GM19324 (cell line): ENCODE results near the gene PRSS21.

Source experiments
- ATAC-seq: cut with Tn5 transposase; IDR thresholded peaks from one replicate; pipeline ENCODE4 v1.9.1; 2021; ENCODE audit warnings: mild to moderate bottlenecking, moderate library complexity; ENCODE audit not compliant: unreplicated experiment, low FRiP score

The PRSS21 gene

DNA sequence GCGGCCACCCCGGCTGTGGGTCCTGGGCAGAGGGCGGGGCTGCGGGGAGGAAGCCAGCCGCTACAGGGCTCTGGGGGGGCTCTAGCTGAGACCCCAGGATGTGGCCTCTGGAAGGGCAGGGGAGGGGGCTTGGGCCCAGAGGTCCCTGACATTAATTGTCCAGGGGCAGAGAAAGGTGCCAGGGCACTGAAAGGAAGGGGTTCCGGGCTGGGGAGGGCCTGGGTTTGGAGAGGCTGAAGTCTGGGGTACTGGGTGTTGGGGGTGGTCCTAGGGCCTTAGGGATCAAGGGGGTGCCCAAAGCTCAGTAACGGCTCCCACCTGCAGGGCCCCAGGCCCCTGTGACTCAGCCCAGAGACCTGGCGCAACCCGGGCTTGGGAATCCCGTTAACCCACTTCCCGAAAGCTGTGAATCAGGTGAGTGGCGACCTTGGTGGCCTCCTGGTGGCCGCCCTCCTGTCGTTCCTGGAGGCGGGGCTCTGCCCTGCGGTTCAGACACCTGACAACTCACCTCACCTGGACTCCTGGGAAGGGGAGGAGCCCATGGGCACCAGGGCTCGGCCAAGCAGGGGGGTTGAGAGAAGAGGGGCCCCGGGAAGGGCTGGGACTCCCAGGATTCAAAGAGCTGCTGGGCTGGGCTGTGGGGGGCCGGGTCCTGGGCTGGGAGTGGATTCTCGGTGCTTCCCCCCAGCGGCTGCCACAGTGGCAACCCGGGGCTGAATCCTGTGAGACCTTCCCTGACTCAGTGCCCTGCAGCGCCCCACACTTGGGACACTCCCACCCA lies 41.4 kb downstream of the PRSS21 start:
- ATAC-seq = no peak

GRCh38 chr16:2859686-2860265 lies 42.7 kb downstream of the PRSS21 start:
- no peak for ATAC-seq

DNA sequence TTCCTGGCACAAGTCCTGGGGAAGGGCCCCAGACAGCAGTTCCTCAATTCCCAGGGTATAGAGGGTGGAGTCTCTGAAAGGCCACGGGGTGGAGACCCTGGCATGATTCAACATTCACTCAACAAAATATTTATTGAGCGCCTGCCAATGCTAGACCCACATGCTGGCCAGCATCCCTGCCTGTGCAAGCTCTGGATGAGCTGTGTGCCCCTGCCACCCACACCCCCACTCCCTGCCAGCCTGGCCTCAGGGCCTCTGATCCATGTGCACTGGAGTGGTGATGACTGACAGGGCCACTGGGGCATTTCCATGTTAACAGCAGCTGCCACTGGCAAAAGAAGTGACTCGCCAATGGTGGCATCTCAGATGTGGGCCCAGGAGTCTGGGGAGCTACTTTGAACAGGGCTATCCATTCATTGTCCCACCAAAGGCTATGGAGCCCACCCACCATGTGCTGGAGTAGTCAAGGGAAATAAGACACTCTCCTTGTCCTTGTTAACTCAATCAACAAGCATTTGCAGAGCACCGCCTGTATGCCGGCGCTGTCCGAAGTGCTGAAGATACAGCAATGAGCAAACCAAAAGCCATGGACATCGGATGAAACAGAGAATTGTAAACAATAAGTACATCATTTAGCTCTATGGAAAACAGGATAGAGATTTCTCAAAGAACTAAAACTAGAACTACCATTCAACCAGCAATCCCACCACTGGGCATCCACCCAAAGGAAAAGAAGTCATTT lies 44.0 kb downstream of the PRSS21 start:
- ATAC-seq = no peak

DNA sequence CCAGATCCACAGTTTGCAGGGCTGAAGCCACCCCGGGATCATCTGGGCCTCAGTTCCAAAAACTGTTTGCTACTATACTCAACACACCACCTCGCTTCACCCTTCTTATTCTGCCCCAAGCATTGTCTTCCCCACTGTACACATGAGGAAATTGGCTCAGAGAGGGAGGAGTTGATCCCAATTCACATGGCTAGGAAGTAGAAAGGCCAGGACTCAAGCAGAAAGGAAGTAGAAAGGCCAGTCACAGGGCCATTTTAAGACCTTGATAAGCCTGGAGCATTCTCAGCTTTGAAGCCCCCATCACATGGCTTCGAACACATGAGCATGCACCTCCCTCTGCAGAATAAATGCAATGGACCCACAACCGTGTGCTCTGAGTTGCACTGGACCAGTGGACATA lies 48.6 kb downstream of the PRSS21 start:
- no peak for ATAC-seq

DNA sequence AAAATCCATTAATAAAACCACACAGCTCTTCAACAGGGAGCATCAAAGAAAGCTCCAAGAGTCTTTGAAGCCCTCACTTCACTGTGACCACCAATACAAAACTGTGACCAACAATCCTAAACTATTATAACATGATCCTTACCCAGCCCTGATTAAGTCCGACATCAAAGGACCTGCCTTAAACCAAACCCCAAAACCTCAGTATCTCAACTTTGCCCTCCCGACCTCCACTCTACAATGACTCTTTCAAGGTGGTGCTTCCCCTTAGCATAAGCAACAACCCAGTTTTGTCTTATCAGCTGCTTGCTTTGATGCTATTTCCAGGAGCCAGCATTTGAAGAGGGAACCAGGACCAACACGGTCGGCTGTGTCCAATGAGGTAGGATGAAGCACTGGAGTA lies 49.4 kb downstream of the PRSS21 start:
- ATAC-seq = no peak

DNA sequence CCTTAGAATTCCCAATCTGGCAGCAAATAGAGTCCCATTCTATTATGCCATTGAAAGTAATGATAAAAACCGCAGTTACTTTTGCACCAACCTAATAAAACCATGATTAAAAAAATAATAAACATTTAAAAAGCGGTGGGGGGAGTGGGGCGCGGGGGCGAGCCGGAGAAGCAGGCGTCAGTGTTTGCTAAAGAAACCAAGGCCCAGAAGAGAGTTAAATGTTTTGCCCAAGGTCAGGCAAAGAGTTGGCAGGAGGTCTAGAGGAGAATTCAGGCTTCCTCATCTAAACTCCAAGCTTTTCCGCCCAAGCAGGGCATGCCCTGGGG lies 50.6 kb downstream of the PRSS21 start:
- no peak for ATAC-seq

DNA sequence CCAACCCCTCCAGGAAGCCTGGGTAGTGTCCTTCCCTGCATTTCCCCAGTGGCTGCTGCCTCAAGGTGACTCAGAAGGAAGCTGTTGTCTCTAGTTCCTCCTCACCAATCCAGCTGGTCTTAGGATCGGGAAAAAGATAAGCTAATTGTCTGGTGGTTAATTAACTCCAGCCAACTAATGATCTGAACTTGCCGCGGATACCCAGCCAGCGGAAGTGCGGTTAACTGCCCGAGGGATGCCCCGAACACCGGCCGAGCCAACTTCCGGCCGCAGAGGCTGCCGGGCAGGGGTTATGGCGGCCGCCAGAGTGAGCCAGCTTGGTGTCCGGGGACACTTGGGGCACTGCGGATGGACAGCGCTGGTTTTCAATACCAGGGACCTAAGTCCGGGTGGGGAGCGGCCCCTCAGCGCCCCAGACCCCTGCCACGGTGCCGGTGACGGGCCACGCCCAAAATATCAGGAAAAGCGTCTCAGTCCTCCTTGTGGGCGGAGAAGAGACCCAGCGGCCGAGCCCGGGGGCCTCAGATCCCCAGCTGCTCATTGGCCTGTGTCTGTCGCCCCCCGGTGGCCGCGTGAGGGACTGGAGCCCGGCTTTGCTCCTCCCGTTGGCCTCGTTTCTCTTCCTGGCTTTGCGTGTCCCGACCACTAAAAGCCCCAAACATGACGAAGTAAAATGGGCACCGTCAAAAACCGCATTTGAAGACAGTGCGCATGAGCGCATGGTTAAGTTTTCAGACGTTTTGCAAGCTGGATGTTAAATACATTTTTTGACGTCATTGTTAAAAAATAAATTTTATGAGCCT lies 51.2 kb downstream of the PRSS21 start:
- ATAC-seq = peak; percentile 83
